DMS114 treated with DMSO at 0.1 percent for 48 hours (cell line): ENCODE results near the gene SYNE3.

ENCODE experiments used
- DNase-seq: peaks from one replicate; lab custom pipeline; 2025; ENCODE audit not compliant: unreplicated experiment; lab: John Stamatoyannopoulos, UW

Gene SYNE3

GRCh38 chr14:95540236-95540855, 23.9 kb upstream of the SYNE3 start:
- DNase-seq, result no peak

- no peak for DNase-seq
Measured at GRCh38 chr14:95538801-95539509, 22.5 kb upstream of the SYNE3 start.

- DNase-seq, result no peak
Measured at GRCh38 chr14:95537298-95538089, 21.0 kb upstream of the SYNE3 start.

- DNase-seq, result no peak
Measured at GRCh38 chr14:95536671-95537070, 20.2 kb upstream of the SYNE3 start.

GRCh38 chr14:95536036-95536593, 19.7 kb upstream of the SYNE3 start:
- no peak for DNase-seq

GRCh38 chr14:95535226-95536021, 19.0 kb upstream of the SYNE3 start:
- DNase-seq, result no peak

GRCh38 chr14:95534299-95535225, 18.1 kb upstream of the SYNE3 start, which contains the start of gene GLRX5:
Gene GLRX5, plus strand, starts transcription at chr14:95535050. Its CDS starts 40 bp downstream, at chr14:95535090.
- DNase-seq, result peak; percentile 99

DNA sequence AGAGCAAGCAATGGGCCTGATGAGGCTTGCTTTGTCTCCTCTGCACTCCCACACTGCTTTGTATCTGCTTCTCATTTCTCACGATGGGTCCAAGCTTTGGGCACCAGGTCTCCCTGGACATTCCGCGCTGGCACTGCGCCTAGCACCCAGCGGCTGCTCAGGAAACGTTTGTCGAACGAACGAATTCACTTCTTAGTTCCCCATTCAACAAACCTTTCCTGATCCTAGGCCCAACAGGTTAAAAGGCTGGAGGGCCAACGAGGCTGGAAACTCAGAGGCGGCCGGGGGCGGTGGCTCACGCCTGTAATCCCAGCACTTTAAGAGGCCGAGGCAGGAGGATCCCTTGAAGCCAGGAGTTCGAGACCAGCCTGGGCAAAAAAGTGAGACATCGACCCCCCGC, 17.4 kb upstream of the SYNE3 start:
- DNase-seq, result no peak

GRCh38 chr14:95533391-95533821, 17.0 kb upstream of the SYNE3 start:
- DNase-seq, result no peak

DNA sequence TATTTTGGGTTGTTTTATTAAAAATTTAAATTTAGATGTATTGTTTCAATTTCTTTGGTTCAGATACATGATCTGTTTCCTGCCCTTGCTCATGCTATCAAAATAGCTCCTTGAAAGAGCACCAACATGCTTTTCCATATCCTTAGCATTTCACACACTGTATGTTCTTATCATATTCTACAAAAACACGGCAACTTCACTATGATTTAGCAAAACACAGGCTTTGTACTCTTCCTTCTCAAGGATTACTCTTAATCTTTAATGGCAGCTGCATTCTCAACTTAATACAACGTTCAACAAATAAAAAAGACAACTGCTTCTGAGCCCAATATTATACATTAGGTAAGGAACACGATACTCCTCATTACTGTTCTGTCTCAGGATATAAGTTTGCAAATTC, 15.5 kb upstream of the SYNE3 start:
- DNase-seq, result no peak

DNA sequence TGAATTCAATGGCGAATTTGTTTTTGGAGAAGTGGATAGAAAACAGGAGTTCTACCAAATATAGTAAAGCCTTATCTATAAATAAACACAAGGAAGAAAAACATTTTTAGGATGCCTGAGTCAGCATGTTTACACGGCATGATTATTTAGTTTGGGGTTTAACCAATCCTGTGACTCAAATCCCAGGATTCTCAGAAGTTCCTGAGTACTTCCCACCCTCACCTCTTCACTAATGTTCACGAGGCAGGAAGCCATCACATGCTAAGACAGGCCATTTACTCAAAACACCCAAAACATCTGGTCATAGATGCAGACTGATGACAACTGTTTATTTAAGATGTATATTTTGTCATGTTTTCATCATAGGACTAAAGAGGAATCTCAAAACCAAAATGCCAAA, 15.0 kb upstream of the SYNE3 start:
- DNase-seq, result no peak

GRCh38 chr14:95530473-95531276, 14.2 kb upstream of the SYNE3 start:
- DNase-seq, result no peak

- no peak for DNase-seq
Measured at GRCh38 chr14:95529216-95529615, 12.8 kb upstream of the SYNE3 start.

- no peak for DNase-seq
Measured at GRCh38 chr14:95527387-95528002, 11.0 kb upstream of the SYNE3 start.

DNA sequence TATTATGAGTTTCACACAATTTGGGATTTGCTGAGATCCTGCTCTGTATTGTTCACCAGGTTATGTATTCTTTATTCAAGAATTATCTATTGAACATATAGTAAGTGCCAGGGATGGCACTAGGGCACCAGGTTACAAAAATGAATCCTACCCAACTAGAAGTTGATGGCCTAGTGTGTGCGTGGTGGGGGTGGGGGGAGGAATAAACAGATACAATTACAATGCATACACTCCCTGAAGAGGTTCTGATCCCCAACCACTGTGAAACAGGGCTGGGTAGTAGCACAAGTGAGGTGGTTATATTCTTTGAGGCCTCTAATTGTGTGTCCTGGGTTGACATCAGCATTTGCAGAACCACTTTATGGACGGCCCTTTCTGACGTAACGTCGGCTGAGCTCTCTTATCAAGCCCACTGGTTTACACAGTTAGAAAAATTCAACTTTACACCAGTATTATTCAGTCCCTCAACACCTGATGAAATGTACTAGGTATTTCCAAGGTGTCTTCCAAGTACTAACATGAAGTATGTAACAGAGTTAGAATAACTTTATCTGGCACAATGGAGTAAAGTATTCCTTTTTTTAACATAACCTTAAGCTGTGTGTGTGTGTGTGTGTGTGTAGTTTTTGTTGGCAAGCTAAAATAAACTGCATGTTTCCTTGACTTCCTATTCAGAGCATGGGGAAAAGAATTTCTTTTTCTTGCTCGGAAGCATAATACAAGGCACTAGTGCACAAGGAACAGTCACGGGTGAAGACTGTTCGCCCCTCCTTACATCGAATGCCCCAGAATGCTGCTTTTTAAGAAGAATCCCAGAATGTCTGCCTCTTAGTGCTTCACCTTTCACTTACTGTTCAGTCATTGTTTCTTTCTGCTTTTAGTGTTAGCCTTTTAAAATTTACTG, 10.3 kb upstream of the SYNE3 start:
- no peak for DNase-seq

DNA sequence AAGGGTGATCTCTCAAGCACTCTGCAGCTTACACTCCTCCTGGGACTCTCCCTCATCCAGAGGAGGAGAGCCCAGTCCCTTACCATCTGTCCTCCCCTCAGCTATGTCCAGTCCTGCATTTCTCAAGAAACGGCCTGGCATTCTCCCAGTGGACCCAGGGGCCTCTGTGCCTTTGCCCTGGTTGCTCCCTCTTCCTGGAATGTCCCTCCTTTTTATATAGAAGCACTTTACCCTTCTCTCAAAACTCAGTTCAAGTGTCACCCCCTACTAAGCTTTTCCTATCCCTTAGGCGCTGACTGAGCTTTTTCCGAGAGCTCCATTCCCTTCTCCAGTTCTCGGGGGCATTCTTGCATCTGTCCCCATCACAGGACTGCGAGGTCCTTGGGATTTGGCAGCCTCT, 9.5 kb upstream of the SYNE3 start:
- DNase-seq, result no peak

GRCh38 chr14:95524706-95525512, 8.5 kb upstream of the SYNE3 start:
- no peak for DNase-seq
